ENCODE data around the gene ATP6V1B1. TPM values are rescaled to one million over a fixed set of nuclear protein-coding genes. Genes with fewer than 3 reads are reported as not detected.

ATP6V1B1 gene
- total RNA-seq, 1 donor from 2014 or later = not detected

DNA sequence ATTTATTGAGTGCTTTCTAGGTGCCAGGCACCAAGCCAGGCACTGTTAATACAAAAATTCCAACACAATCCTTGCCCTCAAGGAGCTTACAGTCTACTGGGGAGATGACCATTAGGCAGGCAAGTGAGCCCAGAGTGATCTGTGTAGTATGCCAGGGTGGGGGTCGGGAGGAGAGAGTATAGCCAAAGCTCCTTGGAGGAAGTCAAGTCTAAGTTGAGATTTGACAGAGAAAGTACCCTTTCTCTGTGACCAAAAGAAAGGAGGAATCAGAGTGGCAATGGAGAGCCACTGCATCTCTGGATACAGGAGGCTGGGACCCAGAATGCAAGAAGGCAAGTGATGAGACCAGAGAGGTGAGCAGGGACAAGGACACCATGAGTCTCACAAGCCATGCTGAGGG, 50.3 kb downstream of the ATP6V1B1 start:
- Histone ChIP-seq H3K4me3 (ENCODE audit: low read depth, low read length) (no peak overlapping the region), H3K27me3 (ENCODE audit: control insufficient read depth, insufficient read depth, low read length) (no peaks in the 10 kb centered on the region), H3K36me3 (ENCODE audit: control insufficient read depth, insufficient read depth, low read length) (peaks cover 20% of the 10 kb centered on the region)
- TF ChIP-seq CTCF (IDR thresholded peaks at IDR 0.05; ENCODE audit: insufficient read depth, low read length, severe bottlenecking) = no peak
- FAIRE-seq (no peak), DNase-seq (ENCODE audit: low read depth) (no peak)

- H3K27me3 ChIP-seq (ENCODE audit: control insufficient read depth, insufficient read depth, low read length) = no peaks in the 10 kb centered on the region
- TF ChIP-seq CTCF (IDR thresholded peaks at IDR 0.05; ENCODE audit: insufficient read depth, low read length, severe bottlenecking) = no peak
- H3K36me3 ChIP-seq (ENCODE audit: control insufficient read depth, insufficient read depth, low read length) = peaks cover 22% of the 10 kb centered on the region
- no peak overlapping the region for H3K4me3 ChIP-seq (ENCODE audit: low read depth, low read length)
- no peak for DNase-seq (ENCODE audit: low read depth)
- FAIRE-seq = no peak
Observed at GRCh38 chr2:70986499-70987189, 50.9 kb downstream of the ATP6V1B1 start.

- peaks cover 25% of the 10 kb centered on the region for H3K36me3 ChIP-seq (ENCODE audit: control insufficient read depth, insufficient read depth, low read length)
- no peak for TF ChIP-seq CTCF (IDR thresholded peaks at IDR 0.05; ENCODE audit: insufficient read depth, low read length, severe bottlenecking)
- DNase-seq (ENCODE audit: low read depth) = no peak
- H3K27me3 ChIP-seq (ENCODE audit: control insufficient read depth, insufficient read depth, low read length) = no peaks in the 10 kb centered on the region
- FAIRE-seq = no peak
- no peak overlapping the region for H3K4me3 ChIP-seq (ENCODE audit: low read depth, low read length)
Observed at GRCh38 chr2:70987386-70987785, 51.7 kb downstream of the ATP6V1B1 start.

- no peak for TF ChIP-seq CTCF (IDR thresholded peaks at IDR 0.05; ENCODE audit: insufficient read depth, low read length, severe bottlenecking)
- Histone ChIP-seq H3K36me3 (ENCODE audit: control insufficient read depth, insufficient read depth, low read length) (peaks cover 27% of the 10 kb centered on the region), H3K4me3 (ENCODE audit: low read depth, low read length) (no peak overlapping the region), H3K27me3 (ENCODE audit: control insufficient read depth, insufficient read depth, low read length) (no peaks in the 10 kb centered on the region)
- no peak for DNase-seq (ENCODE audit: low read depth)
- FAIRE-seq = peak; percentile 28
Observed at GRCh38 chr2:70988151-70988550, 52.5 kb downstream of the ATP6V1B1 start.

DNA sequence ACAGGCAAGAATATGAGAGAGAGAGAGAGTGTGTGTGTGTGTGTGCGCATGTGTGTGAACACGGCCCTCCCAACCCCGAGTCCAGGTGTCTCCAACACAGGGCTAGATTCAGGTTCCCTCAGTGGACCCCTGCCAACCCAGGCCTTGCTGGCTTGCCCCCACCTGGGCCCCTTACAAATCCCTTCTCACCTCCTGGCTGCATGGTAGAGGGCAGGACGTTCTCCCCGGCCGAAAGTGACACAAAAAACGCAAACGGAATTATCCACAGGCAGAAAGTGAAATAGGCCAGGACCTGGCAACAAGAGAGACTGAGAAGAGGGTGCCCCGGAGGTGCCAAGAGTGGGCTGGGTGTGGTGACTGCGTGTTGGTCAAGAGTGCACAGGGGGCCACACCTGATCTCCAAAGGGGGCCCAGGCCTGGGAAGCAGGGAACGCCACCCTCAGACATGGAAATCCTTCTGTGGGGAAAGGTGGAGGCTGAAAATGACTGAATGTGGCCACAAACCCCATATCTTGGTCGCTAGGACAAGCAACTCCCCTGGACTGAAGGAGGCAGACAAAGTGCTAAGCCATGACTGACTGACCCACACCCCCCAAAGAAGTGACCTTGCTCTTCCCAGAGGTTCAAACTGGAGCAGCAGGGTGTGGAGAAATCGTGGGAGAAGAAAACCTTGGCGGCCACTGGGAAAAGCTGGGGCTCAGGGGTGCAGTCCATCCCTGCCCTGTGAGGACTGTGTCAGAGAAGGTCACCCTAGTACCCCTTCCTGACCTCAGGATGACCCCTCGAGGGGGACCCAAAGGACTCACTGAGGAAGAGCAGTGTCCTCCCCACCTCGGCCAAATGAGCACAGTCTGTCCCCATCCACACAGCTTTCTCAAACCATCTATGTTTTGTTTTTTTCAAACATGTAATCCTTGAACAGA, 53.3 kb downstream of the ATP6V1B1 start:
- DNase-seq (ENCODE audit: low read depth) (no peak), FAIRE-seq (no peak)

More for the DNA sequence above, 53.3 kb downstream of the ATP6V1B1 start:
- no peak for TF ChIP-seq CTCF (IDR thresholded peaks at IDR 0.05; ENCODE audit: insufficient read depth, low read length, severe bottlenecking)
- Histone ChIP-seq H3K27me3 (ENCODE audit: control insufficient read depth, insufficient read depth, low read length) (no peaks in the 10 kb centered on the region), H3K36me3 (ENCODE audit: control insufficient read depth, insufficient read depth, low read length) (peaks cover 27% of the 10 kb centered on the region), H3K4me3 (ENCODE audit: low read depth, low read length) (no peak overlapping the region)

Measured in bronchial epithelial cell (primary cell).